Dendritic cell treated with granulocyte-macrophage colony-stimulating factor and Interleukin-4, amounts not matched to agents 40 ng/mL and 50 ng/mL, for 4 days (primary cell): Measurements from ENCODE around the gene FOLR2.

Experiments
- H3K27ac Mint-ChIP-seq: one replicate; pipeline ENCODE4 v1.8.0; 2022; ENCODE audit warnings: mild to moderate bottlenecking, mixed read lengths
- H3K27me3 Mint-ChIP-seq: one replicate; pipeline ENCODE4 v1.8.0; 2022; ENCODE audit warnings: mild to moderate bottlenecking, mixed read lengths
- H3K36me3 Mint-ChIP-seq: one replicate; pipeline ENCODE4 v1.8.0; 2022; ENCODE audit warnings: low read depth, mixed read lengths
- H3K4me1 Mint-ChIP-seq: one replicate; pipeline ENCODE4 v1.8.0; 2022; ENCODE audit warnings: low read depth, mixed read lengths
- H3K4me3 Mint-ChIP-seq: one replicate; pipeline ENCODE4 v1.8.0; 2022; ENCODE audit warnings: mild to moderate bottlenecking, moderate library complexity, mixed read lengths
- H3K9me3 Mint-ChIP-seq: one replicate; pipeline ENCODE4 v1.8.0; 2022; ENCODE audit warnings: mixed read lengths
- intact Hi-C: fragments of 100-400 bp; cut with micrococcal nuclease; formaldehyde crosslinking; loops from one replicate; pipeline ENCODE4 v1.15.0; 2022

FOLR2 gene

GRCh38 chr11:72222106-72222891, 5.7 kb downstream of the FOLR2 start:
- peak overlapping the region; percentile 99 for H3K27ac Mint-ChIP-seq
- H3K4me1 Mint-ChIP-seq = peaks cover 71% of the 10 kb centered on the region
- intact Hi-C loops = loop anchor here (5.0 kb wide), 1 partner anchor 120 kb away; the partner anchor contains the start of gene LAMTOR1
- no peaks in the 10 kb centered on the region for H3K27me3 Mint-ChIP-seq
- peaks cover 74% of the 10 kb centered on the region for H3K36me3 Mint-ChIP-seq
- peak overlapping the region; percentile 99 for H3K4me3 Mint-ChIP-seq
- H3K9me3 Mint-ChIP-seq = no peaks in the 10 kb centered on the region

DNA sequence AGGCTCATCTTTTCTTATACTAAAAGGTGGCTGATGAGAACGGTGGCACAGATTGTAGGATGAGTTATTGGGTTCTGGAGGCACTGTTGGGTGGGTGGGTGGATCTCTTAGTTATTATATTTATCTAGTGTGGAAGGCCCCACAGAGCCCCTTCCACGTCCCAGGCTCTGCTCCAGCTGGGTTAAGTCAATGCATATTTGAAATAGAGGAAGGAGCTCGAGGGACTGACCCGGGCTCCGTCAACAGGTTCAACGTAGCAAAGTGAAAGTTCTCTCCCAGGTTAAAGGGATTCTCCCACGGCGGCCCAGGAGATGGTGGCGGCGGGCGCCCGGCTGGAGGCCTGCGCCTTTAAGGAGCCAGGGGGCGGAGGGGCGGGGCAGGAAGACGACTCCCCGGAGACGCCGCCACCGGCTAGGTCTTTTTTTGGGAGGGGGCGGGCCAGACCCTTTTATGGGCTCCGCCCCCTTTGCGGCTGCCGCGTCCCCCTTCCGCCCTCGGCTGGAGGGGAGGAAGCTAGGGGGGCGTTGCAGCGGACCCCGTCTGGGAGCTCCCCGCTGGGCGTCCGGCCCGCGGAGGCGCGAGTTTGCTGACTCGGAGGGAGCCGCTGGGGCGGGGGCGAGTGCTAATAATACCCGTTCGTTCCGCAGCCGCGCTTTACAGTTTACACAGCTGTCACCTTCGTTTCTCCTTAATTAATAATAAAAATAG, 6.5 kb downstream of the FOLR2 start:
- no peaks in the 10 kb centered on the region for H3K9me3 Mint-ChIP-seq
- intact Hi-C loops = loop anchor here (1.0 to 5.0 kb wide), 2 partner anchors 111 to 121 kb away; partner anchors contain the start of genes ANAPC15 and LAMTOR1
- peak overlapping the region; percentile 99 for H3K4me3 Mint-ChIP-seq
- peaks cover 79% of the 10 kb centered on the region for H3K36me3 Mint-ChIP-seq
- H3K4me1 Mint-ChIP-seq = peaks cover 71% of the 10 kb centered on the region
- no peaks in the 10 kb centered on the region for H3K27me3 Mint-ChIP-seq
- peak overlapping the region; percentile 99 for H3K27ac Mint-ChIP-seq

DNA sequence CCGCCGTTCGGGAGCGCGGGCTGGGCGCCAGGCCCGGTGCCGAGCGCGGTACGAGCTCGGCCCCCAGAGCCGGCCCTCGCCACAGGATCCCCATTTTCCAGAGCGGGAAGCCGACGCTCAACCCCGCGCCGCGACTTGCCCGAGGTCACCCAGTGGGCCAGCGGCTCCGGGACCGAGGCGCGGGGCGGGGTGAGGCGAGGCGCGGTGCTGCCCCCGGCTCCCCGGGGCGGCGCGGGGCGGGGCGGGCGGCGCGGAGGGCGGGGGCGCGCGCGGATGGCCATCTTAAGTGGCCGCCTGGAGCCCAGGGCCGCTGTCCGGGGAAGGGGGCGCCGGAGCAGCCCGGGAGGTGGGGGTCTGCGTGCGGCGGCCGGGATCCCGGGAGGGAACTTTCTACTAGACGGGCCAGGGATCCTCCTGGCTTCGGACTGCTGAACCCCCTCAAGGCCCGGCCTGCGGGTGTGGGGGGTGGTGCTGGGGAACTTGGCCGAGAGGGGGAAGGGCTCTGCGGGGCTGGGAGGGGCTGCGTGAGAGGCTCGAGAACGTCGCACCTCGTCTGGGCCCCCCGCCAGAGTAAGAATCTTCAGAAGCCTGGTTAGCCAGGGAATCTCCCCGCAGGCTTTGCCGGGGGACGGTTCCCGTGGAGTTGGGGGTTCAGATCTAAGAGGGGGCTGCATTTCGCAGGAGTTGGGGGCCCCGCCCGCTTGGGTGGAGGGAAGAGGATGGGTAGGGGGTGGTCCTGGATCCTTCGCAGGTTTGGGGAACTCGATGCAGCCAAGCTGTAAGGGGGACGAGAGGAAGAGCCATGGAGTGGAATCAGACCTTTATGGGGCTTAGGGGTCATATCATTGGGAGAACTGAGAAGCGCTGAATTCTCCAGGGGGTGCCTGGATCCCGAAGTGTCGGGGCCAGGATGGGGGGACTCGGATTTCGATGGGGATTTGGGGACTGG, 7.3 kb downstream of the FOLR2 start:
- peaks cover 81% of the 10 kb centered on the region for H3K36me3 Mint-ChIP-seq
- H3K9me3 Mint-ChIP-seq = no peaks in the 10 kb centered on the region
- H3K27ac Mint-ChIP-seq = peak overlapping the region; percentile 99
- intact Hi-C loops = loop anchor here (1.0 to 5.0 kb wide), 2 partner anchors 112 to 122 kb away; partner anchors contain the start of genes ANAPC15 and LAMTOR1
- H3K4me1 Mint-ChIP-seq = peaks cover 71% of the 10 kb centered on the region
- H3K27me3 Mint-ChIP-seq = no peaks in the 10 kb centered on the region
- peak overlapping the region; percentile 99 for H3K4me3 Mint-ChIP-seq

GRCh38 chr11:72224564-72225410, 8.2 kb downstream of the FOLR2 start, which contains the start of gene INPPL1:
INPPL1 (plus strand) TSS chr11:72224767; CDS start chr11:72224985, 218 bp downstream.
- intact Hi-C loops = loop anchor here (5.0 kb wide), 1 partner anchor 122 kb away; the partner anchor contains the start of gene LAMTOR1
- peaks cover 78% of the 10 kb centered on the region for H3K4me1 Mint-ChIP-seq

GRCh38 chr11:72225411-72225951, 8.9 kb downstream of the FOLR2 start:
- H3K9me3 Mint-ChIP-seq = no peaks in the 10 kb centered on the region
- intact Hi-C loops = no loop called here
- H3K27ac Mint-ChIP-seq = peak overlapping the region; percentile 99
- H3K4me1 Mint-ChIP-seq = peaks cover 79% of the 10 kb centered on the region
- no peaks in the 10 kb centered on the region for H3K27me3 Mint-ChIP-seq
- H3K4me3 Mint-ChIP-seq = peak overlapping the region; percentile 99
- peaks cover 89% of the 10 kb centered on the region for H3K36me3 Mint-ChIP-seq

More at GRCh38 chr11:72224564-72225410, 8.2 kb downstream of the FOLR2 start, which contains the start of gene INPPL1:
- Mint-ChIP-seq H3K27ac (peak within 1 kb of the TSS; percentile 99), H3K27me3 (no peaks in the 10 kb centered on the region), H3K9me3 (no peaks in the 10 kb centered on the region), H3K4me3 (peak within 1 kb of the TSS; percentile 99), H3K36me3 (peaks cover 89% of the 10 kb centered on the region)

DNA sequence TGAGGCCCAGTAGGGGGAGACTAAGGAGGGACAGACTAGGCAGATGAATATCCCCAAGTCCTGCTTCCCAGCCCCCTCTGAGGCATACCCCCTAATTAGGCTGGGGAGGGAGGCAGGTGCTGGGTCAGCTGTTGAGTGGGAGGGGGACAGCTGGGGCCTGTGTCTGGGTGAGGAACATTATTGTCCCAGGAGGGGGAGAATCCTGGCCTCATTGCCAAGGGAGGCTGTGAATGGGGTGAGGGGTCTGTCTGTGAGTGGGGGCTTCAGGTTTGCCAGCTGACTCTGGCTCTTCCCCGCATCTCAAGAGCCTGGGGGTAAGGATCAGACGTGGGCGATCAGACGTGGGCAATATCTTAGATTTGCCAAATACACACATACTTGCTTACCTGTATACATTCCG, 10.1 kb downstream of the FOLR2 start:
- no peak overlapping the region for H3K4me3 Mint-ChIP-seq
- H3K4me1 Mint-ChIP-seq = peaks cover 79% of the 10 kb centered on the region
- peak overlapping the region; percentile 32 for H3K27ac Mint-ChIP-seq
- intact Hi-C loops = no loop called here
- no peaks in the 10 kb centered on the region for H3K9me3 Mint-ChIP-seq
- H3K27me3 Mint-ChIP-seq = no peaks in the 10 kb centered on the region
- H3K36me3 Mint-ChIP-seq = peaks cover 90% of the 10 kb centered on the region

GRCh38 chr11:72227316-72228228, 11.0 kb downstream of the FOLR2 start:
- Mint-ChIP-seq H3K27ac (no peak overlapping the region), H3K4me1 (peaks cover 79% of the 10 kb centered on the region), H3K27me3 (no peaks in the 10 kb centered on the region), H3K4me3 (no peak overlapping the region), H3K9me3 (no peaks in the 10 kb centered on the region), H3K36me3 (peaks cover 93% of the 10 kb centered on the region)
- intact Hi-C loops = no loop called here

DNA sequence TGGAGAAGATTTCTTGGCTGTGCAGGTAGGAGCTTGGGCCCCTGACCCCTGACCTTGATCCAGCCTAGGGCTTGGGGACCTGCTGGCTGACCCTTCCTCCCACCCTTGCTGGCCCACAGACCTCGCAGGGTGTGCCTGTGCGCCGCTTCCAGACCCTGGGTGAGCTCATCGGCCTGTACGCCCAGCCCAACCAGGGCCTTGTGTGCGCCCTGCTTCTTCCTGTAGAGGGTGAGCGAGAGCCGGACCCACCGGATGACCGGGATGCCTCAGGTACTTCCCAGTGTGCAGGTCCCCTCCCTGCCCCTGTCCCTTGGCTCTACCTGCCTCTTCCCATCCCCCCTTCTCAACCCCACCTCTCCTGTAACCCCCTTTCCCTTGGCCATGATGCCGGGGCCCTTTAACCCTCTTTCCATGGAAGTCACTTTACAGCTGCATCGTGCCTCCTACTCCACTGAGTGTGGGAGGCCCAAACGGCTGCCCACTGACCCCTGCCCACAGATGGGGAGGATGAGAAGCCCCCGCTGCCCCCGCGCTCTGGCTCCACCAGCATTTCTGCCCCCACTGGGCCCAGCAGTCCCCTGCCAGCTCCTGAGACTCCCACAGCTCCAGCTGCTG, 11.7 kb downstream of the FOLR2 start:
- intact Hi-C loops = no loop called here
- peaks cover 99% of the 10 kb centered on the region for H3K36me3 Mint-ChIP-seq
- H3K9me3 Mint-ChIP-seq = no peaks in the 10 kb centered on the region
- H3K4me1 Mint-ChIP-seq = peaks cover 81% of the 10 kb centered on the region
- H3K4me3 Mint-ChIP-seq = no peak overlapping the region
- H3K27me3 Mint-ChIP-seq = no peaks in the 10 kb centered on the region
- no peak overlapping the region for H3K27ac Mint-ChIP-seq

- Mint-ChIP-seq H3K36me3 (peaks cover 99% of the 10 kb centered on the region), H3K27me3 (no peaks in the 10 kb centered on the region), H3K9me3 (no peaks in the 10 kb centered on the region), H3K4me3 (no peak overlapping the region), H3K4me1 (peaks cover 86% of the 10 kb centered on the region), H3K27ac (no peak overlapping the region)
- intact Hi-C loops = no loop called here
Measured at GRCh38 chr11:72228844-72229231, 12.2 kb downstream of the FOLR2 start.

- Mint-ChIP-seq H3K27me3 (no peaks in the 10 kb centered on the region), H3K4me3 (no peak overlapping the region), H3K9me3 (no peaks in the 10 kb centered on the region), H3K4me1 (peaks cover 92% of the 10 kb centered on the region), H3K36me3 (peaks cover 99% of the 10 kb centered on the region), H3K27ac (no peak overlapping the region)
- intact Hi-C loops = no loop called here
Measured at GRCh38 chr11:72229336-72229924, 12.8 kb downstream of the FOLR2 start.
